ENCODE data around the gene LAMA3. TPM values are rescaled to one million over a fixed set of nuclear protein-coding genes. Genes with fewer than 3 reads are reported as not detected.

LAMA3 gene
- total RNA-seq, 1 experiment from 2014 or later = 5.6 TPM

GRCh38 chr18:23668731-23669130 lies 20.5 kb upstream of the LAMA3 start (continued):
- TF ChIP-seq, protein P1, sequence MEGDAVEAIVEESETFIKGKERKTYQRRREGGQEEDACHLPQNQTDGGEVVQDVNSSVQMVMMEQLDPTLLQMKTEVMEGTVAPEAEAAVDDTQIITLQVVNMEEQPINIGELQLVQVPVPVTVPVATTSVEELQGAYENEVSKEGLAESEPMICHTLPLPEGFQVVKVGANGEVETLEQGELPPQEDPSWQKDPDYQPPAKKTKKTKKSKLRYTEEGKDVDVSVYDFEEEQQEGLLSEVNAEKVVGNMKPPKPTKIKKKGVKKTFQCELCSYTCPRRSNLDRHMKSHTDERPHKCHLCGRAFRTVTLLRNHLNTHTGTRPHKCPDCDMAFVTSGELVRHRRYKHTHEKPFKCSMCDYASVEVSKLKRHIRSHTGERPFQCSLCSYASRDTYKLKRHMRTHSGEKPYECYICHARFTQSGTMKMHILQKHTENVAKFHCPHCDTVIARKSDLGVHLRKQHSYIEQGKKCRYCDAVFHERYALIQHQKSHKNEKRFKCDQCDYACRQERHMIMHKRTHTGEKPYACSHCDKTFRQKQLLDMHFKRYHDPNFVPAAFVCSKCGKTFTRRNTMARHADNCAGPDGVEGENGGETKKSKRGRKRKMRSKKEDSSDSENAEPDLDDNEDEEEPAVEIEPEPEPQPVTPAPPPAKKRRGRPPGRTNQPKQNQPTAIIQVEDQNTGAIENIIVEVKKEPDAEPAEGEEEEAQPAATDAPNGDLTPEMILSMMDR (IDR thresholded peaks at IDR 0.05 in 2 of 3, conservative IDR thresholded peaks at IDR 0.05 in 1 of 3; ENCODE audit: borderline replicate concordance in 1 of 3, insufficient read depth in 1 of 3, low read depth in 2 of 3, low read length in 2 of 3) = no peak
- TF ChIP-seq FOSL1 (IDR thresholded peaks at IDR 0.05; ENCODE audit: low read depth) (no peak), ELF1 (IDR thresholded peaks at IDR 0.05; ENCODE audit: borderline replicate concordance, low read depth) (no peak), JUND (IDR thresholded peaks at IDR 0.05) (no peak), CBX3 (IDR thresholded peaks at IDR 0.05; ENCODE audit: low read depth) (no peak), ZNF274 (IDR thresholded peaks at IDR 0.05; ENCODE audit: low read depth, low read length) (no peak), TCF7L2 (IDR thresholded peaks at IDR 0.05; ENCODE audit: borderline replicate concordance, extremely low read depth, insufficient read depth, insufficient read length) (no peak), EZH2 (IDR thresholded peaks at IDR 0.05) (no peak), CEBPB (IDR thresholded peaks at IDR 0.05; ENCODE audit: low read depth) (no peak), POLR2A (IDR thresholded peaks at IDR 0.05; ENCODE audit: borderline replicate concordance, extremely low read depth, insufficient read depth, insufficient read length) (no peak)
- TF ChIP-seq, protein P2, sequence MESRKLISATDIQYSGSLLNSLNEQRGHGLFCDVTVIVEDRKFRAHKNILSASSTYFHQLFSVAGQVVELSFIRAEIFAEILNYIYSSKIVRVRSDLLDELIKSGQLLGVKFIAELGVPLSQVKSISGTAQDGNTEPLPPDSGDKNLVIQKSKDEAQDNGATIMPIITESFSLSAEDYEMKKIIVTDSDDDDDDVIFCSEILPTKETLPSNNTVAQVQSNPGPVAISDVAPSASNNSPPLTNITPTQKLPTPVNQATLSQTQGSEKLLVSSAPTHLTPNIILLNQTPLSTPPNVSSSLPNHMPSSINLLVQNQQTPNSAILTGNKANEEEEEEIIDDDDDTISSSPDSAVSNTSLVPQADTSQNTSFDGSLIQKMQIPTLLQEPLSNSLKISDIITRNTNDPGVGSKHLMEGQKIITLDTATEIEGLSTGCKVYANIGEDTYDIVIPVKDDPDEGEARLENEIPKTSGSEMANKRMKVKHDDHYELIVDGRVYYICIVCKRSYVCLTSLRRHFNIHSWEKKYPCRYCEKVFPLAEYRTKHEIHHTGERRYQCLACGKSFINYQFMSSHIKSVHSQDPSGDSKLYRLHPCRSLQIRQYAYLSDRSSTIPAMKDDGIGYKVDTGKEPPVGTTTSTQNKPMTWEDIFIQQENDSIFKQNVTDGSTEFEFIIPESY (IDR thresholded peaks at IDR 0.05; ENCODE audit: extremely low read depth, insufficient replicate concordance, low read length) = no peak

Data from HCT116 (cell line).